ENCODE measurements around the gene RBM12.

Gene RBM12

GRCh38 chr20:35626386-35627001, 38.2 kb downstream of the RBM12 start:
- in situ Hi-C loops (cut with MboI; ENCODE audit: low sequenced_read_pairs): no loop called here

GRCh38 chr20:35625584-35626385, 38.9 kb downstream of the RBM12 start:
- in situ Hi-C loops (cut with MboI; ENCODE audit: low sequenced_read_pairs): no loop called here

- in situ Hi-C loops (cut with MboI; ENCODE audit: low sequenced_read_pairs): no loop called here
These were observed 43.1 kb downstream of the RBM12 start for GRCh38 chr20:35621560-35621946.

- in situ Hi-C loops (cut with MboI; ENCODE audit: low sequenced_read_pairs): no loop called here
These were observed 43.7 kb downstream of the RBM12 start for GRCh38 chr20:35620818-35621559.

GRCh38 chr20:35619196-35620095, 45.3 kb downstream of the RBM12 start:
- in situ Hi-C loops (cut with MboI; ENCODE audit: low sequenced_read_pairs): no loop called here

- in situ Hi-C loops (cut with MboI; ENCODE audit: low sequenced_read_pairs): no loop called here
These were observed 46.2 kb downstream of the RBM12 start for GRCh38 chr20:35618263-35619131.

- in situ Hi-C loops (cut with MboI; ENCODE audit: low sequenced_read_pairs): no loop called here
These were observed 47.1 kb downstream of the RBM12 start for GRCh38 chr20:35617397-35618262.

- in situ Hi-C loops (cut with MboI; ENCODE audit: low sequenced_read_pairs): no loop called here
These were observed 48.0 kb downstream of the RBM12 start for GRCh38 chr20:35616465-35617396.

- in situ Hi-C loops (cut with MboI; ENCODE audit: low sequenced_read_pairs): no loop called here
These were observed 48.8 kb downstream of the RBM12 start, which contains the start of gene SPAG4 for GRCh38 chr20:35615667-35616464. SPAG4 (plus strand) TSS chr20:35615829; CDS start chr20:35616004, 175 bp downstream.

GRCh38 chr20:35611482-35611881, 53.2 kb downstream of the RBM12 start:
- in situ Hi-C loops (cut with MboI; ENCODE audit: low sequenced_read_pairs): no loop called here

GRCh38 chr20:35610833-35611427, 53.8 kb downstream of the RBM12 start:
- in situ Hi-C loops (cut with MboI; ENCODE audit: low sequenced_read_pairs): no loop called here

GRCh38 chr20:35607003-35607735, 57.5 kb downstream of the RBM12 start:
- in situ Hi-C loops (cut with MboI; ENCODE audit: low sequenced_read_pairs): no loop called here

- in situ Hi-C loops (cut with MboI; ENCODE audit: low sequenced_read_pairs): no loop called here
These were observed 58.6 kb downstream of the RBM12 start for GRCh38 chr20:35606127-35606526.

- in situ Hi-C loops (cut with MboI; ENCODE audit: low sequenced_read_pairs): no loop called here
These were observed 60.3 kb downstream of the RBM12 start for GRCh38 chr20:35604449-35604747.

- in situ Hi-C loops (cut with MboI; ENCODE audit: low sequenced_read_pairs): no loop called here
These were observed 60.8 kb downstream of the RBM12 start for GRCh38 chr20:35603695-35604448.

Data from HL-60/S4 (cell line).